ENCODE data around the gene ARG2.
"Not testable (repeated sequence)": the region's sequence is repeated elsewhere in the genome, so short reads cannot be mapped to it uniquely, and the experiment has no call there.

ARG2 gene

GRCh38 chr14:67586369-67586768 lies 33.4 kb upstream of the ARG2 start:
- DNase-seq = no peak

DNA sequence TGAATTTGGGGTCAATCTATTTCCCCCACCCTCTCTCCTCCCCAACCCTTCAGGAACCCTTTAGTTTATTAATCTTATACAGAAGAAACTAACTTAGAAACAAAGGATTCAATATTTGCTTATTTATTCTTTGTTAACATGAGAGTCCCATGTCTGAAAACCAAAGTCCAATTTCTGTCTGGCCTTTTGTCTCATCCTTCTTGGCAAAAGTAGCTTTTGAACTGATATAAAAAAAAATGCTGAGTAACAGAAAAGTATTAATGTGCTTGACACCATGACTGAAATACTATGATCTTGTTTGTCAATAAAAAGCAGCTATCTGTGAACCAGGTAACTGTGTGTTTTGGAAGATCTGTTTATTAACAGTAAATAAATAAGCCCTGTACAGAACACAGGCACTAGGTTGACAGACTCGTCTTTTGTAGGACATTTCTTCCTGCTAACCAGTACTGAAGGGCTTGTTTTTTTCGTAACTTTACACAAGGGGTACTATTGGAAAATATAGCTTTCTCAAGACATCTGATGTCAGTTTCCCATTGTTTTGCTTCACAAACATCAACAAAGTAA lies 30.4 kb upstream of the ARG2 start:
- no peak for DNase-seq

DNA sequence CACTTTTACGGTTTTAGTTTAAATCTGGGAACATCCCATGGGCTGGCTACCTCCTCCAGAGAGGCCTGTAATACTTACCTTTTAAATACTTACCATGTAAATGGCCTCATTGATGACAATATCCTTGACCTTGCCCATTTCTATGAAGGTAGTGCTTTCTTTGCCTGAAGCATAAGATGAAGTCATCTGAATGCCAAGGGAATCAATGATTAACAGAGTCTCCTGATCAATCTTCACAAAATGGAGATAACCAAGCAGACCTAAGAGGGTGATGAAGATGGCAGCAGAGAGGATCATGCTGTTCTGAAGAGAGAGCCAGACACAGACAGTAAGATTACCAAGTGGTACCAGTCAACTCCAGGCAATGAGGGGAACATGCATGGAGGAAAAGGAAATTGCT lies 26.1 kb upstream of the ARG2 start:
- DNase-seq = not testable (repeated sequence)

DNA sequence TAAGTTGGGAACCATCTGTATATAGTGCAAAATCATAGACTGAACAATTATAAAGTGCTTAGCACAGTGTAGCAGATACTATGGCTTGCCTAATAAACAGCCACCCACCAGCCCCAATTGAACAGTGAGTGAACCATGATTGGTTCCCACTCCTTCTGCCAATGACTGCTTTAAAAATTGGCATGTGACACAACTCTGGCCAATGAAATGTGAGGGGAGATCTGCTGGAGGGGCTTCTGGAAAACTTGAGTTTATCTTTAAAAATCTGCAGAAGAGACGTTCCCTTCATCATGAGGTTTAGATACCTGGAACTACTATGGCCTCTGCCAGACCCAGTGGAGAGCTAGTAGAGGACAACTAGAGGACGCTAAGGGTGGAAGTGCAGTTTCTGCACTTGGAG lies 24.3 kb upstream of the ARG2 start:
- no peak for DNase-seq

DNA sequence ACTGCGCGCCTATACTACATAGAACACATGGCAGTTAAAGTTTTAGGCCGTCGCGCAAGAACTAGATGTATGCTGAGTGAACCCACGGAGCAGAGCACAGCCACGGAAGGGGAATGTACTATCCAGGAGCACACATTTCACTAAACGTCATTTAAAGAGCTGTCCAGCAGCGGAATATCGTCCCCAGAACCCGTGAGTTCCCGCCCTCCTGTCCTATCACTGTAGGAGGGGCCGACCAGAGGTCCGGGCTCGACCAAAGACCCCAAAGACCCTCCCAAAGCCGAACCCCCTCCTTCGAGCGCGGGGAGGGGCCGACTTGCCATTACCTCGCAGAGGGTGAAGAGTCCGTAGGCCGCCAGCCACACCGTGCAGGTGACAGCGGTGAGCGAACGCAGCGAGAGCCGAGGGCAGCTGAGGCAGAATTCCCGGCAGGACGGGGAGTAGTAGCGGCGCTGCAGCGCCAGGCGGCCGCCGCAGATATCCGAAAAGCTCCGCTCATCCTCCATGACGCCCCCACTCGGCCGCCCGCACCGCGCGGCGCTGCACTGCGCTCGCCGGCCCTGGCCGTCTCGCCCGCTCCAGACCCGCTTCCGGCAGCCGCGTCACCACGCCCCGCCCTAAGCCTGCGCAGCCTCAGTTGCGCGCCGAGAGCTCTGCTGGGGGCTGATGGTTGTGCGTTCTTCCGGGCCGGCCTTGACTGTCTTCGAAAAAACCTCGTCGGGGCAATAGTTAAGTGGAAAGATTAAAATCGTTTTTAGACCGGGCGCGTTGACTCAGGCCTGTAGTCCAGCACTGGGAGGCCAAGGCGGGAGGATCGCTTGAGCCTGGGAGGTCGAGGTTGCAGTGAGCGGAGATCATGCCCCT lies 19.8 kb upstream of the ARG2 start, which contains the start of gene PIGH:
PIGH (minus strand) TSS at position 571 of the 864 bp plus-strand sequence; CDS start at position 506, 65 bp downstream.
- DNase-seq = peak; percentile 92

DNA sequence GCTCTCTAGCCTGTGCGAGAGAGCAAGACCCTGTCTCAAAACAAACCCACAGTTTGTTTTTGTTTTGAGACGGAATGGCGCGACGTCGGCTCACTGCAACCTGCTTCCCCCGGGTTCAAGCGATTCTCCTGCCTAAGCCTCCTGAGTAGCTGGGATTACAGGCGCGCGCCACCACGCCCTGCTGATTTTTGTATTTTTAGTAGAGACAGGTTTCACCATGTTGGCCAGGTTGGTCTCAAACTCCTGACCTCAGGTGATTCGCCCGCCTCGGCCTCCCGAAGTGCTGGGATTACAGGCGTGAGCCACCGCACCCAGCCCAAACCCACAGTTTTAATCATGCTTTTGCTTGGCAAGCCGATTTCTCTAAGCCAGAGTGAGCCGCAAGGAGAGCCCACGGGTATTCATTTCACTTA lies 19.2 kb upstream of the ARG2 start:
- DNase-seq = not testable (repeated sequence)

- DNase-seq = no peak
Measured at GRCh38 chr14:67602076-67602475, 17.6 kb upstream of the ARG2 start.

DNA sequence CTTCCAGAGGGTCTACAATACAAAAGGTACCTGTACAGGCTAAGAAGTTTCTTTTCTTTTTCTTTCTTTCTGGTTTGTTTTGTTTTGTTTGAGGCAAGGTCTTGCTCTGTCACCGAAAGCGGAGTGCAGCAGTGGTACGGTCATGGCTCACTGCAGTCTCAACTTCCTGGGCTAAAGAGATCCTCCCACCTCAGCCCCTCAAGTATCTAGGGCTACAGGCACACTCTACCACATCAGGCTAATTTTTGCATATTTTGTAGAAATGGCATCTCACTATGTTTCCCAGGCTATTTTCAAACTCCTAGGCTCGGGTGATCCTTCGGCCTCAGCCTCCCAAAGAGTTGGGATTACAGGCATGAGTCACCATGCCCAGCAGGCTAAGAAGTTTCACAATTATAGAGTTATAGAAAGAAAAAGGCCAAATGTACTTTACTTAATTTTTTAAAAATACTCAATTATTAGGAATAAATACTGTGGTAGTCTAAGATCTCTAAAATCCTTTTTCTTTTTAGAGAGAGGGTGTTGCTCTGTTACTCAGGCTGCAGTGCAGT lies 16.6 kb upstream of the ARG2 start:
- DNase-seq = no peak

DNA sequence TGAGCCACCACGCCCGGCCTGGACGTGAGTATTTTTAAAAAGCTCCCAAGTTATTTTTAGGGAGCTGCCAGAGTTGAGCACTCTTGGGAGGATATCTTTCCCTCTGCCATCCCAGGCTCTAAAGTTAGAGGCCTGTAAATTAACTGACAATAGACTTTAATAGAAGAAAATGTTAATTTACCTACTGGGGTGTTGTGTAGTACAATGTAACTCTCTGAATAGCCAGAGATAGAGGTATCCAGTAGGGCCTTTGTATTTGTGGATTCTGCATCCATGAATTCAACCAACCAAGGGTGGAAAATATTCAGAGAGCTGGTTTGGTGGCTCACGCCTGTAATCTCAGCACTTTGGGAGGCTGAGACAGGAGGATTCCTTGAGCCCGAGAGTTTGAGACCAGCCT lies 12.1 kb upstream of the ARG2 start:
- DNase-seq = no peak

DNA sequence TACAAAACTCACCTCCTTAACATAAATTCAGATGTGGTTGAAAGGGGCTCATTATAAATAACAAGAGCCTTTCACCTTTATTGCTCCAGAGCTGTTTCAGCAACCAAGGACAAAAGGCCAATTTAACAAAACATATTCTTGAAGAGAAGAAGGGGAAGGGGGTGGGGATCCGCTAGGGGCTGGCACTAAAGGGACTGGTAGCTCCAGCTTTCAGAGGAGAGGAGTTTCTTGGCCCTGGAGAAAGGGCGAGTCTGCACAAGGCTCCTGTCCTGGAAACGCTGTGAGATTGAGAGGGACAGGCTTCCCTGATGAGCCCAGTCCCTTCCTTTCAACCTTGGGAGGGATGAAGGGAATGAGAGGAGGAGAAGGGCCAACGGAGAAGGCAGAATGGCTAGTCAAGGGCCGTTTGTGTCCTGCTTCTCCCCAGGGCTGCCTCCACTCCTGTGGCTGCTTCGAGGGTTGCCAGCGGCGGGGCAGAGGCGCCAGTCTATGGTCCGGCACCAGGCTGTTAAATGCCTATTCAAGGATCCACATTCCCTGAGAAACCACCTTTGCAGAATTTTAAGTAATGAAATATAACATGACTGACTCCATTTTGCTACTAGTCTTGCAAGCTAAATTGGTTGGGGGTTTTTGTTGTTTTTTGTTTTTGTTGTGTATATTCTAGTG lies 9.9 kb upstream of the ARG2 start:
- DNase-seq = no peak

DNA sequence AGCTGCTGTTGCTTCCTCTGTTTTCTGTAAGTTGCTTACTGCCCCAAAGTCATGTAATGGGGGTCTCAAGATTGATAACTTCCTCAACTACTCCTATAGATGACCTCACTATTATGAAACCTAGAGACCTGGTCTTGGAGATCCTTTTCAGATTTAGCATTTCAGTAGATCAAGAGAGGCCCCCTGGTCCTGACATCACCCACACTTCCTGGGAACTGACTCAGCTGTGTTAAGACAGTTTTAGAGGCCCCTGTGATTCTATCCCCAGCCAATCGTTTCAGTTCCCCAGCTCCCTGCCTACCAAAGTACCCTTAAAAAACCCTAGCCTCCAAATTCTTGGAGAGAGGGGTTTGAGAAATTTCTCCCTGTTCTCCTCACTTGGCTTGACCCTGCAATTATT lies 9.2 kb upstream of the ARG2 start:
- no peak for DNase-seq

GRCh38 chr14:67618617-67619063 lies 1.1 kb upstream of the ARG2 start:
- DNase-seq = no peak

- DNase-seq = no peak
Measured at GRCh38 chr14:67620217-67620785, 581 bp downstream of the ARG2 start.

DNA sequence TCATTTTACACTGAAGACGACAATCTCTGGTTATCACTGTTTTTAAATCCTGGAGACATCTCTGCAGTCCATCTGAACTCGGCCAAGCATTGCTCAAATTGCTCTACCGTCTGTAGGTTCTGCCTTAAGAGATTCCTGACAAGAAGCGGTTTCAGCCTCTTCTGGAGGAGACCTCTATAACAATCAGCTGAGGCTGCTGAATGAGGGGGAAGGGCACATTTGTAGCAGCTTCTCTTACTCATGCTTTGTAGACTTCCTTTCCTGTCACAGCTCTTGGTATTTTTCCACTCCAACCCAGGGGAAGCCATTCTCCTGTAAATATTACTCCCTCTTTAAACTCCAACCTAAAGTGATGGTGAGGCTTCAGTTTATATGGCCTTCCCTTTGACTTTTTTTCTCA lies 3.0 kb downstream of the ARG2 start:
- no peak for DNase-seq

DNA sequence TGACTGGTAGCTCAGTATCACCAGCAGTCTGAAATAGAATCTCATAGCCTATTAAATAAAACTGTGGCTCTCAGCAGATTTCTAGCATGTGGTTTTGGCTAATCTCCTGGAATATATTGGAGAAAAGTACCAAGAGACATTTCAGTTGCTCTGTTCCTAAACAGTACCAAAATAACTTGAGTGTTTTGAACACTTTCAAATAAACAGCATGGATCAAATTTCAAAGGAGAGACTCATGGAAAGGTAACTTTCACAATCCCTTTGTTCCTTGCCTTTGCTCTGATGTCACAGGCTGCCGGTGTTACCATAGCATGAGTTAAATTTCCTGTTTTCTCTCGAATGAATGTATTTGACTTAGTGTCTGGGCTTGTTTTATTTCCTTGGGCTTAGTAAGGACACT lies 3.4 kb downstream of the ARG2 start:
- no peak for DNase-seq

DNA sequence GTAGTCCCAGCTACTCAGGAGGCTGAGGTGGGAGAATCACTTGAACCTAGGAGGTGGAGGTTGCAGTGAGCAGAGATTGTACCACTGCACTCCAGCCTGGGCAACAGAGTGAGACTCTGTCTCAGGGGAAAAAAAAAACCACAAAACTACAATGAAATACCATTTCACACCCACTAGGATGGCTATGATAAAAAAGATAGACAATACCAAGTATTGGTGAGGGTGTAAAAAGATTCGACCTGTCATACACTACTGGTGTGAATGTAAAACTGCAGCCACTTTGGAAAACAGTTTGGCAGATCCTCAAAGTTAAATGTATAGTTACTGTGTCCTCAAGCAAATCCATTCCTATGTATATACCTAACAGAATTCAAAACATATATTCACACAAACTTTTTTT lies 6.4 kb downstream of the ARG2 start:
- not testable (repeated sequence) for DNase-seq

DNA sequence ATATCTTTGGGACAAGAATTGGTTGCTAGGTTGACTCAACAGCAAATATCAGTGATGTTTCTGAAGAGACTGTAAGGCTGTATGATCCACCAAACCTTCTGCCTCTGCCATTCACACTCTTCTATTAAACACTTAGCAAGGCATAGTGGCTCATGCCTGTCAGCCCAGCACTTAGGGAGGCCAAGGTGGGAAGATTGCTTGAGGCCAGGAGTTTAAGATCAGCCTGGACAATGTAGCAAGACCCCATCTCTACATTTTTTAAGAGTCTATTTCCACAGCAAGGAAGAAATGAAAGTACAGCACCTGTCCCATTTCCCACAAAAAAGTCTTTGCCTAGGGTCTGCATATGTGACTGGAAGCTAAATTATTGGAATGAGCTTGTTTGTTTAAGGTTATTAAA lies 7.8 kb downstream of the ARG2 start:
- DNase-seq = no peak

DNA sequence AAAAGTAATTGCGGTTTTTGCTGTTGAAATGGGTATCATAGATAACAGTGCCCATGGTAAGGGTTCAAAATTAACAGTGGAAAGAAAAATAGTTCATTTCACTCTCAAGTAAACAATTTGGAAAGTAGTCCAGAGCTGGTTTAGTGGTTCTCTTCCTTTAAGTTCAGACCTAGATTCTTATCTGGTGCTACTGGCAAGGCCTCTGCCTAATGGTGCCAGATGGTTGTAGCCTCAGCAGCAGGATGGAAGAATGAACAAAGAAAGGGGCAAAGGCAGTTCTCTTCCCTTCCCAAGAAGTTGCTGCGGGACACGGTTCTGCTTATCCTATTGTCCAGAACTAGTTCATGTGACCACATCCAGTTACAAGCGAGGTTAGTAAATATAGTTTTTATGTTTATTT lies 10.5 kb downstream of the ARG2 start:
- no peak for DNase-seq

DNA sequence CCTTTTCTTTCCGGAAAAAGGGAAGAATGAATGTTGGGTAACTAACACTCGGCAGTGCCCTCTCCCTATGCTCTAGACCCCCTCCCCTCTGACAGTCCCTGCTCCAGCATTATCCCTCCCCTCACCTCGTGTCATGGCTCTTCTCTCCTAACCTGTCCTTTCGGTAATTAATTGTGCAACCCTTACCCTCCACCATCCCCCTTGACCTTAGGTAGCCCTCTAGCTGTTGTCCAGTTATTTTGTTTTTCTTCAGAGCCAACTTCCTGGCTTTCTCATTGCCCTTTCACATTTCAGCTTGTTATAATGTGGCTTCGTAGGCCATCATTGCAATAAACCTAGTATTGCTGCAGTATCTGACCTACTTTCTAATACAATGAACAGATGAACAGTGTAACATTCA lies 11.2 kb downstream of the ARG2 start:
- DNase-seq = no peak

- DNase-seq = no peak
Measured at GRCh38 chr14:67633451-67634147, 13.9 kb downstream of the ARG2 start.

DNA sequence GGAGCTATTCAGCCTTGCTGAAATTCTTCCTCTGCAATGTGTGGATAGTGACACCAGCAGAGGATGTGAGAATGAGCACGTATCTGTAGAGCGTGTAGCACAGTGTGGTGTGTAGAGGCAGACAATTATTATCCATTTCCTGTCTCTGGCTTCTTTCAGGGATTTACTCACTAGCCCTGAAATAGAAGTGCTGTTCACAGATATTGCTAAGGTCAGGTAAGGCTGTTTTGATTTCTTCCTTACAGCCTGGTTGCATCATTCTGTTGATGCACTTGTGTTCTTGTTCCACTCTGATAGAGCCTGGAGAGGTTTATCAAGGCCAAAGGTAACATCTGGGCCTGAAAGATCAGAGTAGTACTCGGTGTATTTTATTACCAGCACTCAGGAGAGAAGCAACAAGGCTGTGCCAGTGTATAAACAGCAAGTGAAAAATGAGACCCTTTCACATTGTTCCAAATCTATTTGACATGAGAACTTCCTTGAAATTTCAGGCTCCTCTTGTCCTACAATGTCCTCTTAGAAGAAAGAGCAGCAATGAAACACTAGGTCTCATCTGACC lies 16.7 kb downstream of the ARG2 start:
- no peak for DNase-seq

GRCh38 chr14:67638642-67639041 lies 18.9 kb downstream of the ARG2 start:
- no peak for DNase-seq
